HG02970 (cell line): Measurements from ENCODE around the gene COL8A2.

Experiments
- ATAC-seq: cut with Tn5 transposase; IDR thresholded peaks from one replicate; pipeline ENCODE4 v1.9.1; 2021; ENCODE audit warnings: mild to moderate bottlenecking, moderate library complexity, moderate number of reproducible peaks; ENCODE audit not compliant: unreplicated experiment, low FRiP score

COL8A2 gene

GRCh38 chr1:36137776-36138175 lies 12.8 kb upstream of the COL8A2 start:
- no peak for ATAC-seq

GRCh38 chr1:36137226-36137625 lies 12.2 kb upstream of the COL8A2 start:
- no peak for ATAC-seq

GRCh38 chr1:36136535-36136934 lies 11.5 kb upstream of the COL8A2 start:
- ATAC-seq: no peak

GRCh38 chr1:36135796-36136195 lies 10.8 kb upstream of the COL8A2 start:
- no peak for ATAC-seq

GRCh38 chr1:36135330-36135667 lies 10.3 kb upstream of the COL8A2 start:
- no peak for ATAC-seq

- no peak for ATAC-seq
Observed at GRCh38 chr1:36134505-36135329, 9.7 kb upstream of the COL8A2 start.

- no peak for ATAC-seq
Observed at GRCh38 chr1:36134031-36134430, 9.0 kb upstream of the COL8A2 start.

GRCh38 chr1:36133484-36133883 lies 8.5 kb upstream of the COL8A2 start:
- ATAC-seq: no peak

- no peak for ATAC-seq
Observed at GRCh38 chr1:36132029-36132428, 7.0 kb upstream of the COL8A2 start.

GRCh38 chr1:36128905-36129206 lies 3.8 kb upstream of the COL8A2 start:
- no peak for ATAC-seq

- ATAC-seq: no peak
Observed at GRCh38 chr1:36128126-36128904, 3.3 kb upstream of the COL8A2 start.

GRCh38 chr1:36126797-36127500 lies 1.9 kb upstream of the COL8A2 start:
- ATAC-seq: no peak

GRCh38 chr1:36126005-36126716 lies 1.1 kb upstream of the COL8A2 start:
- ATAC-seq: no peak

GRCh38 chr1:36124404-36125128 lies 456 bp downstream of the COL8A2 start:
- no peak for ATAC-seq

- no peak for ATAC-seq
Observed at GRCh38 chr1:36123356-36123755, 1.7 kb downstream of the COL8A2 start.

- no peak for ATAC-seq
Observed at GRCh38 chr1:36122062-36123030, 2.7 kb downstream of the COL8A2 start.

- ATAC-seq: no peak
Observed at GRCh38 chr1:36119456-36119855, 5.6 kb downstream of the COL8A2 start.

GRCh38 chr1:36118447-36119204 lies 6.4 kb downstream of the COL8A2 start:
- no peak for ATAC-seq
